A549 (cell line): ENCODE data around the gene GALNT18.

ENCODE experiments used
- CEBPB ChIP-seq, 2 experiments: fragments of >200 bp in 1 of 2; sonication (Bioruptor Twin) in 1 of 2; formaldehyde crosslinking in 1 of 2; IDR thresholded peaks; 2 replicates each; pipeline ENCODE4 v1.6.1; 2012 to 2016
- CHD2 ChIP-seq: fragments of 150-350 bp; IDR thresholded peaks from 2 replicates; pipeline ENCODE4 v1.6.1; 2014; ENCODE audit warnings: low read length; ENCODE audit not compliant: partially characterized antibody
- CTCF ChIP-seq: fragments of >200 bp; sonication (Bioruptor Twin); formaldehyde crosslinking; IDR thresholded peaks from 3 replicates; pipeline ENCODE4 v1.5.1; 2016
- EP300 ChIP-seq, 2 experiments: fragments of >200 bp; sonication (Bioruptor Twin); formaldehyde crosslinking; IDR thresholded peaks; 2 replicates in 1 of 2; 3 replicates in 1 of 2; pipeline ENCODE4 v1.6.1; 2016 to 2017
- HMGXB4 ChIP-seq: fragments of 250-450 bp; sonication (Bioruptor Pico); IDR thresholded peaks from 2 replicates; pipeline ENCODE4 v1.5.0; 2021; ENCODE audit warnings: mild to moderate bottlenecking, moderate library complexity, borderline replicate concordance
- POLR2A ChIP-seq: IDR thresholded peaks from 2 replicates; pipeline ENCODE4 v1.6.1; 2012; ENCODE audit warnings: mild to moderate bottlenecking, low read length
- RCOR1 ChIP-seq: fragments of 150-350 bp; IDR thresholded peaks from 2 replicates; pipeline ENCODE4 v1.6.1; 2014; ENCODE audit warnings: antibody characterized with exemption, low read length, low read depth
- ZC3H11A ChIP-seq: fragments of 450-650 bp; IDR thresholded peaks from 2 replicates; pipeline ENCODE4 v1.6.1; 2014; ENCODE audit warnings: antibody characterized with exemption, mild to moderate bottlenecking
- TF ChIP-seq, protein P1 (sequence below): IDR thresholded peaks from 2 replicates; pipeline ENCODE4 v1.6.1; 2012

- TF ChIP-seq RCOR1 (no peak), CTCF (no peak), EP300 (IDR thresholded peaks at IDR 0.05) (no peak), ZC3H11A (no peak), CEBPB (IDR thresholded peaks at IDR 0.05) (no peak), HMGXB4 (CRISPR knock-in tag) (no peak), CHD2 (no peak), POLR2A (no peak)
- TF ChIP-seq, protein P1, sequence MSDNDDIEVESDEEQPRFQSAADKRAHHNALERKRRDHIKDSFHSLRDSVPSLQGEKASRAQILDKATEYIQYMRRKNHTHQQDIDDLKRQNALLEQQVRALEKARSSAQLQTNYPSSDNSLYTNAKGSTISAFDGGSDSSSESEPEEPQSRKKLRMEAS, result no peak
Measured at GRCh38 chr11:11448626-11449025, 173.2 kb downstream of the GALNT18 start.
